HCT116 (cell line): ENCODE data around the gene RHEX. TPM values are rescaled to one million over a fixed set of nuclear protein-coding genes. Genes with fewer than 3 reads are reported as not detected.

Experiments used
- ATAC-seq: fragments of 200-7000 bp; cut with Tn5 transposase; 2 replicates; pipeline ENCODE4 v1.9.1; 2020; ENCODE audit warnings: mild to moderate bottlenecking, moderate library complexity
- BruUV-seq: library from RNA; stranded (reverse); fragments of 400-500 nt; replicated peaks from 2 replicates; lab custom pipeline; 2021; lab: Mats Ljungman, UMichigan
- CTCF ChIA-PET: fragments of 300-600 bp; sonication (Branson Sonifier 250); formaldehyde crosslinking; loops from one replicate; lab custom pipeline; 2021; ENCODE audit warnings: antibody characterized with exemption; lab: Charles Lee
- POLR2A ChIA-PET: fragments of 300-600, 350-600 bp; sonication (Branson Sonifier 250); formaldehyde crosslinking; loops from one replicate; lab custom pipeline; 2021; ENCODE audit warnings: antibody characterized with exemption; lab: Charles Lee
- RAD21 ChIA-PET, 2 experiments: fragments of 300-600 bp; sonication (Branson Sonifier 250); formaldehyde crosslinking; loops; one replicate each; lab custom pipeline; 2023; ENCODE audit warnings: low total read pairs in 2 of 2; ENCODE audit not compliant: uncharacterized antibody in 2 of 2, unreplicated experiment in 2 of 2, low non-redundant PET in 1 of 2; lab: Charles Lee
- DNase-seq: peaks from one replicate; pipeline ENCODE4 v3.0.0-alpha.2; 2010; ENCODE audit warnings: low read depth, low spot score
- H2AFZ ChIP-seq: fragments of 200-600 bp; shearing (Covaris generic), sonication (generic); 2 replicates; pipeline ENCODE4 v1.6.1; 2017; ENCODE audit warnings: low read depth, mixed run types, mixed read lengths, antibody characterized with exemption, low read length; ENCODE audit not compliant: poor library complexity, severe bottlenecking
- H3K27ac ChIP-seq: 2 replicates; pipeline ENCODE4 v1.5.1; 2012; ENCODE audit warnings: low read depth, low read length
- H3K27me3 ChIP-seq: fragments of 200-600 bp; sonication (generic); 2 replicates; pipeline ENCODE4 v1.6.1; 2016; ENCODE audit warnings: mixed run types, low read length, mixed read lengths; ENCODE audit not compliant: insufficient read depth
- H3K36me3 ChIP-seq, 2 experiments: fragments of 200-500 bp in 1 of 2; fragments of 200-600 bp in 1 of 2; sonication (Bioruptor generic) in 1 of 2; sonication (generic) in 1 of 2; 2 replicates each; pipeline versions ENCODE4 v1.5.1 to v1.6.1; 2014 to 2016; ENCODE audit warnings: low read length in 2 of 2, inconsistent platforms in 1 of 2, mixed read lengths in 1 of 2, mixed run types in 1 of 2; ENCODE audit not compliant: insufficient read depth in 2 of 2, control insufficient read depth in 1 of 2
- H3K4me1 ChIP-seq, 2 experiments: fragments of 200-600 bp in 1 of 2; sonication (generic) in 1 of 2; 2 replicates each; pipeline versions ENCODE4 v1.5.1 to v1.6.1; 2012 to 2017; ENCODE audit warnings: low read length in 2 of 2, inconsistent platforms in 1 of 2, mild to moderate bottlenecking in 1 of 2, mixed read lengths in 1 of 2, mixed run types in 1 of 2, moderate library complexity in 1 of 2; ENCODE audit not compliant: insufficient read depth in 2 of 2, control insufficient read depth in 1 of 2
- H3K4me2 ChIP-seq: fragments of 200-600 bp; sonication (generic); 2 replicates; pipeline ENCODE4 v1.6.1; 2017; ENCODE audit warnings: mixed run types, low read length, mixed read lengths
- H3K4me3 ChIP-seq, 2 experiments: fragments of 200-600 bp in 1 of 2; sonication (generic) in 1 of 2; replicated peaks in 1 of 2; 2 replicates each; pipeline ENCODE4 v1.5.1; 2011 to 2016; ENCODE audit warnings: low read length in 2 of 2, control low read depth in 1 of 2, low read depth in 1 of 2, mild to moderate bottlenecking in 1 of 2, mixed read lengths in 1 of 2, mixed run types in 1 of 2
- H3K79me2 ChIP-seq: fragments of 200-600 bp; sonication (generic); 2 replicates; pipeline ENCODE4 v1.6.1; 2017; ENCODE audit warnings: mild to moderate bottlenecking, mixed run types, low read length, moderate library complexity, mixed read lengths; ENCODE audit not compliant: insufficient read depth
- H3K9ac ChIP-seq: fragments of 200-600 bp; sonication (generic); 2 replicates; pipeline ENCODE4 v1.6.1; 2016; ENCODE audit warnings: low read length, mixed read lengths
- H3K9me2 ChIP-seq: fragments of 200-600 bp; sonication (generic), shearing (Covaris generic); 2 replicates; pipeline ENCODE4 v1.6.1; 2017; ENCODE audit warnings: mixed run types, mild to moderate bottlenecking, moderate library complexity; ENCODE audit not compliant: insufficient read depth
- H3K9me3 ChIP-seq, 2 experiments: fragments of 200-500 bp in 1 of 2; fragments of 200-600 bp in 1 of 2; sonication (Bioruptor generic) in 1 of 2; sonication (generic) in 1 of 2; 2 replicates each; pipeline ENCODE4 v1.6.1; 2014 to 2017; ENCODE audit warnings: low read length in 2 of 2, mixed read lengths in 2 of 2, inconsistent platforms in 1 of 2, low read depth in 1 of 2, mild to moderate bottlenecking in 1 of 2, mixed run types in 1 of 2, moderate library complexity in 1 of 2; ENCODE audit not compliant: control insufficient read depth in 1 of 2, insufficient read depth in 1 of 2
- H4K20me1 ChIP-seq: fragments of 200-600 bp; sonication (generic), shearing (Covaris generic); 2 replicates; pipeline ENCODE4 v1.6.1; 2017; ENCODE audit warnings: mixed run types, mild to moderate bottlenecking, moderate library complexity; ENCODE audit not compliant: insufficient read depth
- CEBPB ChIP-seq: IDR thresholded peaks from 2 replicates; pipeline ENCODE4 v1.6.1; 2012; ENCODE audit warnings: low read depth
- EGR1 ChIP-seq: IDR thresholded peaks from 2 replicates; pipeline ENCODE4 v1.6.1; 2012; ENCODE audit warnings: low read depth
- ELF1 ChIP-seq: IDR thresholded peaks from 2 replicates; pipeline ENCODE4 v1.6.1; 2012; ENCODE audit warnings: low read depth, borderline replicate concordance
- EZH2phosphoT487 ChIP-seq: fragments of 200-600 bp; IDR thresholded peaks from 2 replicates; pipeline ENCODE4 v1.6.1; 2018; ENCODE audit warnings: antibody characterized with exemption, borderline replicate concordance
- FOSL1 ChIP-seq: IDR thresholded peaks from 2 replicates; pipeline ENCODE4 v1.6.1; 2012; ENCODE audit warnings: low read depth
- JUND ChIP-seq: IDR thresholded peaks from 2 replicates; pipeline ENCODE4 v1.6.1; 2012
- POLR2AphosphoS5 ChIP-seq: IDR thresholded peaks from 2 replicates; pipeline ENCODE4 v1.6.1; 2011; ENCODE audit warnings: mild to moderate bottlenecking, low read depth, low read length, moderate library complexity
- RAD21 ChIP-seq: IDR thresholded peaks from 2 replicates; pipeline ENCODE4 v1.6.1; 2012; ENCODE audit warnings: low read depth, mild to moderate bottlenecking
- SIN3A ChIP-seq: IDR thresholded peaks from 2 replicates; pipeline ENCODE4 v1.6.1; 2012; ENCODE audit warnings: low read depth
- SP1 ChIP-seq: IDR thresholded peaks from 2 replicates; pipeline ENCODE4 v1.6.1; 2012; ENCODE audit warnings: low read depth
- SRF ChIP-seq: IDR thresholded peaks from 2 replicates; pipeline ENCODE4 v1.6.1; 2012; ENCODE audit warnings: low read depth
- TCF7L2 ChIP-seq: IDR thresholded peaks from 2 replicates; pipeline ENCODE4 v1.7.0; 2011; ENCODE audit warnings: borderline replicate concordance, inconsistent platforms; ENCODE audit not compliant: insufficient read depth, insufficient read length; ENCODE audit errors: extremely low read depth
- ZFX ChIP-seq: fragments of 450-650 bp; IDR thresholded peaks from 2 replicates; pipeline ENCODE4 v1.6.1; 2017
- ZNF274 ChIP-seq: fragments of 200-500 bp; sonication (Bioruptor generic); IDR thresholded peaks from 2 replicates; pipeline ENCODE4 v1.6.1; 2014; ENCODE audit warnings: mild to moderate bottlenecking, low read depth, low read length, inconsistent platforms
- intact Hi-C: fragments of 100-400 bp; cut with micrococcal nuclease; formaldehyde crosslinking; loops from 2 replicates; pipeline ENCODE4 v1.10.0; 2022
- total RNA-seq: library from RNA; stranded (reverse); gene quantifications from one replicate; pipeline ENCODE4 v1.2.1, GENCODE V29; 2021; ENCODE audit not compliant: unreplicated experiment
- TF ChIP-seq, protein P1 (sequence below): IDR thresholded peaks from 2 replicates; pipeline ENCODE4 v1.6.1; 2011; ENCODE audit warnings: mild to moderate bottlenecking, low read length, moderate library complexity; ENCODE audit not compliant: insufficient replicate concordance; ENCODE audit errors: extremely low read depth
- TF ChIP-seq, protein P2 (sequence below): IDR thresholded peaks from 2 replicates; pipeline ENCODE4 v1.6.1; 2012; ENCODE audit warnings: low read depth
- TF ChIP-seq, protein P3 (sequence below): IDR thresholded peaks from 2 replicates; pipeline ENCODE4 v1.6.1; 2012
- TF ChIP-seq, protein P4 (sequence below): IDR thresholded peaks from 2 replicates; pipeline ENCODE4 v1.6.1; 2012
- TF ChIP-seq, protein P5 (sequence below), 3 experiments: fragments of 200-600 bp in 1 of 3; sonication (generic) in 1 of 3; IDR thresholded peaks in 2 of 3; conservative IDR thresholded peaks in 1 of 3; 2 replicates each; pipeline ENCODE4 v1.5.1; 2012 to 2017; ENCODE audit warnings: low read depth in 2 of 3, low read length in 2 of 3, antibody characterized with exemption in 1 of 3, borderline replicate concordance in 1 of 3, control low read depth in 1 of 3, mild to moderate bottlenecking in 1 of 3, mixed read lengths in 1 of 3, mixed run types in 1 of 3, moderate library complexity in 1 of 3; ENCODE audit not compliant: insufficient read depth in 1 of 3

Gene RHEX
- total RNA-seq, 1 experiment from 2014 or later = not detected

DNA sequence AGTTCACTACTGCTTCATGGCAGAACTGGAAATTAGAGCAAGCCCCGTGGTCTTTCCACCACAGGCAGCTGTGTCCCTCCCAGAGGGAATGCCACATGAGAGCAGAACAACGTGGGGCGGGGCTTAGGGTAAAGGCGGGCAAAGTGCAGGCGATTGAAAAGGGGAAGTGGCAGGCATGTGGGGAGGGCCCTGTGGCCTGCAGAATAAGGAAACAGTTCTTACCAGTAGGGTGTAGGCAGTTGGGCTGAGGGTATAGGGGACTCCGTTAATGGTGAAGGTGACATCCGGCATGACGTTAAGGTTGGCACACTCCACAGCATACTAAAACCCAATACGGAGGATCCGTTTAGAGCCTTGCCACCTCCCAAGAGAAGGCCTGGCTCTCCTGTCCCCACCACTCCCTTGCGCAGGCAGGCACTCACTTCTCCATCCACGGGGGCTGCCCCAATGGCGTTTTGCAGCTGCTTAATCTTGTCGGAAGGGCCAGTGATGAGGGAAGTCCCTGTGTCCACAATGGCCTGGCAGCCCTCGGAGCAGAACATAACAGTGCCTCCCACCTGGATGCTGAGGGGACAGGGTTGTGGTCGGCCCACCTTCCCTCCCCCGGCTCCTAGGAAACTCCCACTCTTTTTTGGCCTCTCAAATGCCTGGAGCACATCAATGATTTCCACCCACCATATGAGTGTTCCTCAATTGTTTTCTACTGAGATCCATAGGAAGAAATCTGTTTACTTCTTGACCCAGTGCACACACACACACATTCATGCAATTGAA is 40.7 kb upstream of the RHEX start:
- Histone ChIP-seq H3K36me3 (no peaks in the 10 kb centered on the region), H3K9ac (no peak overlapping the region), H4K20me1 (no peaks in the 10 kb centered on the region), H2AFZ (no peak overlapping the region), H3K79me2 (no peaks in the 10 kb centered on the region), H3K9me2 (no peaks in the 10 kb centered on the region), H3K4me3 (no peak overlapping the region)
- ATAC-seq = 0 out of 2 replicates have a peak, but pooled peaks have one; percentile 42
- TF ChIP-seq, protein P1, sequence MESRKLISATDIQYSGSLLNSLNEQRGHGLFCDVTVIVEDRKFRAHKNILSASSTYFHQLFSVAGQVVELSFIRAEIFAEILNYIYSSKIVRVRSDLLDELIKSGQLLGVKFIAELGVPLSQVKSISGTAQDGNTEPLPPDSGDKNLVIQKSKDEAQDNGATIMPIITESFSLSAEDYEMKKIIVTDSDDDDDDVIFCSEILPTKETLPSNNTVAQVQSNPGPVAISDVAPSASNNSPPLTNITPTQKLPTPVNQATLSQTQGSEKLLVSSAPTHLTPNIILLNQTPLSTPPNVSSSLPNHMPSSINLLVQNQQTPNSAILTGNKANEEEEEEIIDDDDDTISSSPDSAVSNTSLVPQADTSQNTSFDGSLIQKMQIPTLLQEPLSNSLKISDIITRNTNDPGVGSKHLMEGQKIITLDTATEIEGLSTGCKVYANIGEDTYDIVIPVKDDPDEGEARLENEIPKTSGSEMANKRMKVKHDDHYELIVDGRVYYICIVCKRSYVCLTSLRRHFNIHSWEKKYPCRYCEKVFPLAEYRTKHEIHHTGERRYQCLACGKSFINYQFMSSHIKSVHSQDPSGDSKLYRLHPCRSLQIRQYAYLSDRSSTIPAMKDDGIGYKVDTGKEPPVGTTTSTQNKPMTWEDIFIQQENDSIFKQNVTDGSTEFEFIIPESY = no peak
- TF ChIP-seq RAD21 (no peak), ZNF274 (no peak), SP1 (no peak), CEBPB (no peak), JUND (no peak), TCF7L2 (no peak), POLR2AphosphoS5 (no peak), SRF (no peak), ELF1 (no peak), FOSL1 (no peak), SIN3A (no peak), ZFX (no peak), EGR1 (no peak), EZH2phosphoT487 (no peak)
- TF ChIP-seq, protein P2, sequence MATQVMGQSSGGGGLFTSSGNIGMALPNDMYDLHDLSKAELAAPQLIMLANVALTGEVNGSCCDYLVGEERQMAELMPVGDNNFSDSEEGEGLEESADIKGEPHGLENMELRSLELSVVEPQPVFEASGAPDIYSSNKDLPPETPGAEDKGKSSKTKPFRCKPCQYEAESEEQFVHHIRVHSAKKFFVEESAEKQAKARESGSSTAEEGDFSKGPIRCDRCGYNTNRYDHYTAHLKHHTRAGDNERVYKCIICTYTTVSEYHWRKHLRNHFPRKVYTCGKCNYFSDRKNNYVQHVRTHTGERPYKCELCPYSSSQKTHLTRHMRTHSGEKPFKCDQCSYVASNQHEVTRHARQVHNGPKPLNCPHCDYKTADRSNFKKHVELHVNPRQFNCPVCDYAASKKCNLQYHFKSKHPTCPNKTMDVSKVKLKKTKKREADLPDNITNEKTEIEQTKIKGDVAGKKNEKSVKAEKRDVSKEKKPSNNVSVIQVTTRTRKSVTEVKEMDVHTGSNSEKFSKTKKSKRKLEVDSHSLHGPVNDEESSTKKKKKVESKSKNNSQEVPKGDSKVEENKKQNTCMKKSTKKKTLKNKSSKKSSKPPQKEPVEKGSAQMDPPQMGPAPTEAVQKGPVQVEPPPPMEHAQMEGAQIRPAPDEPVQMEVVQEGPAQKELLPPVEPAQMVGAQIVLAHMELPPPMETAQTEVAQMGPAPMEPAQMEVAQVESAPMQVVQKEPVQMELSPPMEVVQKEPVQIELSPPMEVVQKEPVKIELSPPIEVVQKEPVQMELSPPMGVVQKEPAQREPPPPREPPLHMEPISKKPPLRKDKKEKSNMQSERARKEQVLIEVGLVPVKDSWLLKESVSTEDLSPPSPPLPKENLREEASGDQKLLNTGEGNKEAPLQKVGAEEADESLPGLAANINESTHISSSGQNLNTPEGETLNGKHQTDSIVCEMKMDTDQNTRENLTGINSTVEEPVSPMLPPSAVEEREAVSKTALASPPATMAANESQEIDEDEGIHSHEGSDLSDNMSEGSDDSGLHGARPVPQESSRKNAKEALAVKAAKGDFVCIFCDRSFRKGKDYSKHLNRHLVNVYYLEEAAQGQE = no peak
- TF ChIP-seq, protein P3, sequence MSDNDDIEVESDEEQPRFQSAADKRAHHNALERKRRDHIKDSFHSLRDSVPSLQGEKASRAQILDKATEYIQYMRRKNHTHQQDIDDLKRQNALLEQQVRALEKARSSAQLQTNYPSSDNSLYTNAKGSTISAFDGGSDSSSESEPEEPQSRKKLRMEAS = no peak
- TF ChIP-seq, protein P4, sequence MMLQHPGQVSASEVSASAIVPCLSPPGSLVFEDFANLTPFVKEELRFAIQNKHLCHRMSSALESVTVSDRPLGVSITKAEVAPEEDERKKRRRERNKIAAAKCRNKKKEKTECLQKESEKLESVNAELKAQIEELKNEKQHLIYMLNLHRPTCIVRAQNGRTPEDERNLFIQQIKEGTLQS = no peak
- TF ChIP-seq, protein P5, sequence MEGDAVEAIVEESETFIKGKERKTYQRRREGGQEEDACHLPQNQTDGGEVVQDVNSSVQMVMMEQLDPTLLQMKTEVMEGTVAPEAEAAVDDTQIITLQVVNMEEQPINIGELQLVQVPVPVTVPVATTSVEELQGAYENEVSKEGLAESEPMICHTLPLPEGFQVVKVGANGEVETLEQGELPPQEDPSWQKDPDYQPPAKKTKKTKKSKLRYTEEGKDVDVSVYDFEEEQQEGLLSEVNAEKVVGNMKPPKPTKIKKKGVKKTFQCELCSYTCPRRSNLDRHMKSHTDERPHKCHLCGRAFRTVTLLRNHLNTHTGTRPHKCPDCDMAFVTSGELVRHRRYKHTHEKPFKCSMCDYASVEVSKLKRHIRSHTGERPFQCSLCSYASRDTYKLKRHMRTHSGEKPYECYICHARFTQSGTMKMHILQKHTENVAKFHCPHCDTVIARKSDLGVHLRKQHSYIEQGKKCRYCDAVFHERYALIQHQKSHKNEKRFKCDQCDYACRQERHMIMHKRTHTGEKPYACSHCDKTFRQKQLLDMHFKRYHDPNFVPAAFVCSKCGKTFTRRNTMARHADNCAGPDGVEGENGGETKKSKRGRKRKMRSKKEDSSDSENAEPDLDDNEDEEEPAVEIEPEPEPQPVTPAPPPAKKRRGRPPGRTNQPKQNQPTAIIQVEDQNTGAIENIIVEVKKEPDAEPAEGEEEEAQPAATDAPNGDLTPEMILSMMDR (IDR thresholded peaks at IDR 0.05 in 2 of 3, conservative IDR thresholded peaks at IDR 0.05 in 1 of 3; ENCODE audit: borderline replicate concordance in 1 of 3, insufficient read depth in 1 of 3, low read depth in 2 of 3, low read length in 2 of 3) = no peak
- TF ChIP-seq, all 23 proteins: peak for 0
- ChIA-PET CTCF (no interaction called here), RAD21 (no interaction called here), POLR2A (no interaction called here)
- Histone ChIP-seq H3K9me3 (no peaks in the 10 kb centered on the region), H3K27ac (no peak overlapping the region), H3K4me2 (no peak overlapping the region), H3K4me1 (peaks cover 0 to 2% of the 10 kb centered on the region in 2 experiments; a peak in 1 of 4 replicates), H3K27me3 (no peaks in the 10 kb centered on the region)
- no TSS peak for BruUV-seq
- intact Hi-C loops = no loop called here
- DNase-seq = no peak
